H9 (cell line): ENCODE measurements around the gene CES2. TPM values are rescaled to one million over a fixed set of nuclear protein-coding genes. Genes with fewer than 3 reads are reported as not detected.

ENCODE experiments used
- DNase-seq: peaks from one replicate; pipeline ENCODE4 v3.0.0-alpha.2; 2017
- H2AFZ ChIP-seq: one replicate; pipeline ENCODE4 v1.6.1; 2013; ENCODE audit warnings: mild to moderate bottlenecking, low read length, control low read depth, moderate library complexity
- H2AK5ac ChIP-seq: 2 replicates; pipeline ENCODE4 v1.6.1; 2013; ENCODE audit warnings: low read length, control low read depth, mixed read lengths; ENCODE audit not compliant: insufficient read length
- H2BK120ac ChIP-seq: one replicate; pipeline ENCODE4 v1.6.1; 2013; ENCODE audit warnings: low read depth, mild to moderate bottlenecking, low read length, control low read depth, inconsistent platforms; ENCODE audit not compliant: poor library complexity, severe bottlenecking
- H2BK12ac ChIP-seq: 2 replicates; pipeline ENCODE4 v1.6.1; 2013; ENCODE audit warnings: low read length, control low read depth, mixed read lengths, low read depth; ENCODE audit not compliant: insufficient read length
- H2BK15ac ChIP-seq: 2 replicates; pipeline ENCODE4 v1.6.1; 2013; ENCODE audit warnings: low read depth, low read length, control low read depth
- H2BK20ac ChIP-seq: one replicate; pipeline ENCODE4 v1.6.1; 2013; ENCODE audit warnings: low read depth, mild to moderate bottlenecking, low read length, control low read depth, inconsistent platforms; ENCODE audit not compliant: poor library complexity, severe bottlenecking
- H2BK5ac ChIP-seq: 2 replicates; pipeline ENCODE4 v1.6.1; 2013; ENCODE audit warnings: low read length, control low read depth, mixed read lengths; ENCODE audit not compliant: insufficient read length
- H3K14ac ChIP-seq: 2 replicates; pipeline ENCODE4 v1.6.1; 2013; ENCODE audit warnings: low read length, control low read depth; ENCODE audit not compliant: insufficient read depth
- H3K18ac ChIP-seq: 2 replicates; pipeline ENCODE4 v1.6.1; 2013; ENCODE audit warnings: low read depth, mild to moderate bottlenecking, mixed read lengths, low read length, control low read depth; ENCODE audit not compliant: insufficient read length
- H3K23ac ChIP-seq: 2 replicates; pipeline ENCODE4 v1.6.1; 2013; ENCODE audit warnings: low read length, control low read depth, mixed read lengths, low read depth; ENCODE audit not compliant: insufficient read length
- H3K23me2 ChIP-seq: 2 replicates; pipeline ENCODE4 v1.6.1; 2013; ENCODE audit warnings: low read depth, mild to moderate bottlenecking, mixed read lengths, low read length, control low read depth; ENCODE audit not compliant: insufficient read length, poor library complexity, severe bottlenecking
- H3K27ac ChIP-seq: 2 replicates; pipeline ENCODE4 v1.5.1; 2013; ENCODE audit warnings: low read length, control low read depth, mixed read lengths, low read depth; ENCODE audit not compliant: insufficient read length
- H3K27me3 ChIP-seq: 2 replicates; pipeline ENCODE4 v1.6.1; 2013; ENCODE audit warnings: low read length, control low read depth, inconsistent platforms; ENCODE audit not compliant: insufficient read depth
- H3K4ac ChIP-seq: 2 replicates; pipeline ENCODE4 v1.6.1; 2013; ENCODE audit warnings: low read depth, mild to moderate bottlenecking, control low read depth, inconsistent platforms, low read length, moderate library complexity
- H3K4me1 ChIP-seq: 2 replicates; pipeline ENCODE4 v1.6.1; 2013; ENCODE audit warnings: low read length, control low read depth, inconsistent platforms; ENCODE audit not compliant: insufficient read depth
- H3K4me2 ChIP-seq: 2 replicates; pipeline ENCODE4 v1.6.1; 2013; ENCODE audit warnings: low read length, control low read depth, mixed read lengths; ENCODE audit not compliant: insufficient read length, insufficient read depth
- H3K56ac ChIP-seq: 2 replicates; pipeline ENCODE4 v1.6.1; 2013; ENCODE audit warnings: low read depth, mild to moderate bottlenecking, mixed read lengths, low read length, control low read depth; ENCODE audit not compliant: insufficient read length
- H3K79me1 ChIP-seq: 2 replicates; pipeline ENCODE4 v1.6.1; 2013; ENCODE audit warnings: low read depth, mild to moderate bottlenecking, moderate library complexity, low read length, control low read depth, inconsistent platforms; ENCODE audit not compliant: insufficient read depth, poor library complexity, severe bottlenecking
- H3K79me2 ChIP-seq: 2 replicates; pipeline ENCODE4 v1.6.1; 2013; ENCODE audit warnings: low read length, control low read depth, inconsistent platforms; ENCODE audit not compliant: insufficient read depth
- H3K9ac ChIP-seq: 2 replicates; pipeline ENCODE4 v1.6.1; 2013; ENCODE audit warnings: low read length, control low read depth, mixed read lengths; ENCODE audit not compliant: insufficient read length; ENCODE audit errors: extremely low read depth
- H3K9me3 ChIP-seq: one replicate; pipeline ENCODE4 v1.6.1; 2013; ENCODE audit warnings: low read depth, low read length, inconsistent platforms; ENCODE audit not compliant: control insufficient read depth
- H3T11ph ChIP-seq: one replicate; pipeline ENCODE4 v1.6.1; 2013; ENCODE audit warnings: mild to moderate bottlenecking, low read length, control low read depth, inconsistent platforms
- H4K20me1 ChIP-seq: one replicate; pipeline ENCODE4 v1.6.1; 2013; ENCODE audit not compliant: control insufficient read depth, insufficient read length, insufficient read depth
- H4K5ac ChIP-seq: 2 replicates; pipeline ENCODE4 v1.6.1; 2013; ENCODE audit warnings: low read depth, mild to moderate bottlenecking, mixed read lengths, low read length, control low read depth; ENCODE audit not compliant: insufficient read length
- H4K8ac ChIP-seq: replicated peaks from 2 replicates; pipeline ENCODE4 v1.6.1; 2013; ENCODE audit warnings: low read length, control low read depth, mixed read lengths, low read depth; ENCODE audit not compliant: insufficient read length
- H4K91ac ChIP-seq: 2 replicates; pipeline ENCODE4 v1.6.1; 2013; ENCODE audit warnings: low read depth, mild to moderate bottlenecking, moderate library complexity, mixed read lengths, low read length, control low read depth; ENCODE audit not compliant: insufficient read length
- H3K27ac Mint-ChIP-seq, 3 experiments: 2 replicates in 2 of 3; 3 replicates in 1 of 3; pipeline ENCODE4 v1.8.0; 2020 to 2021; ENCODE audit warnings: mixed read lengths in 3 of 3, mild to moderate bottlenecking in 1 of 3, moderate library complexity in 1 of 3
- H3K27me3 Mint-ChIP-seq: 2 replicates; pipeline ENCODE4 v1.8.0; 2021; ENCODE audit warnings: low read depth, mild to moderate bottlenecking, moderate library complexity, mixed read lengths
- H3K36me3 Mint-ChIP-seq, 3 experiments: 2 replicates in 2 of 3; 3 replicates in 1 of 3; pipeline ENCODE4 v1.8.0; 2020 to 2021; ENCODE audit warnings: low read depth in 3 of 3, mixed read lengths in 3 of 3; ENCODE audit not compliant: insufficient read depth in 1 of 3
- H3K4me1 Mint-ChIP-seq, 2 experiments: 2 replicates each; pipeline ENCODE4 v1.8.0; 2020; ENCODE audit warnings: mixed read lengths in 2 of 2
- H3K4me3 Mint-ChIP-seq, 2 experiments: 2 replicates in 1 of 2; 3 replicates in 1 of 2; pipeline ENCODE4 v1.8.0; 2020 to 2021; ENCODE audit warnings: mild to moderate bottlenecking in 2 of 2, mixed read lengths in 2 of 2, moderate library complexity in 1 of 2
- H3K9me3 Mint-ChIP-seq, 2 experiments: 2 replicates in 1 of 2; 3 replicates in 1 of 2; pipeline ENCODE4 v1.8.0; 2020; ENCODE audit warnings: mild to moderate bottlenecking in 2 of 2, mixed read lengths in 2 of 2, moderate library complexity in 1 of 2
- WGBS: extraction: QIAGEN DNeasy Blood & Tissue Kit; methylation state at CpG from one replicate; pipeline ENCODE4 v1.1.7; 2013; ENCODE audit warnings: missing lambda C conversion rate, low lambda C conversion rate, mixed read lengths; ENCODE audit not compliant: insufficient read length; ENCODE audit errors: extremely low coverage; 5-methylcytosine and 5-hydroxymethylcytosine counted together
- total RNA-seq: library from RNA; stranded (reverse); gene quantifications from 2 replicates; pipeline ENCODE4 v1.2.1, GENCODE V29; 2021
- TF ChIP-seq, protein P1 (sequence below): fragments of 200-600 bp; sonication (generic); conservative IDR thresholded peaks from 3 replicates; pipeline ENCODE4 v1.8.0; 2021; ENCODE audit warnings: antibody characterized with exemption, mild to moderate bottlenecking

CES2 gene
- total RNA-seq, 1 experiment from 2014 or later: 28.2 TPM

GRCh38 chr16:66898933-66899309 is 36.4 kb upstream of the CES2 start:
- no peak overlapping the region for H2BK20ac ChIP-seq
- no peak overlapping the region for H3K27ac ChIP-seq
- H3K27ac Mint-ChIP-seq: no peak overlapping the region; a peak in 1 of 7 replicates
- no peak overlapping the region for H3T11ph ChIP-seq
- no peak overlapping the region for H3K4ac ChIP-seq
- H3K23ac ChIP-seq: no peak overlapping the region
- DNase-seq: no peak
- no peak overlapping the region for H2BK12ac ChIP-seq
- no peaks in the 10 kb centered on the region for H3K36me3 Mint-ChIP-seq
- no peak overlapping the region for H4K8ac ChIP-seq
- H3K56ac ChIP-seq: no peak overlapping the region
- no peak overlapping the region for H3K18ac ChIP-seq
- H3K27me3 Mint-ChIP-seq: peaks cover 7% of the 10 kb centered on the region
- TF ChIP-seq, protein P1, sequence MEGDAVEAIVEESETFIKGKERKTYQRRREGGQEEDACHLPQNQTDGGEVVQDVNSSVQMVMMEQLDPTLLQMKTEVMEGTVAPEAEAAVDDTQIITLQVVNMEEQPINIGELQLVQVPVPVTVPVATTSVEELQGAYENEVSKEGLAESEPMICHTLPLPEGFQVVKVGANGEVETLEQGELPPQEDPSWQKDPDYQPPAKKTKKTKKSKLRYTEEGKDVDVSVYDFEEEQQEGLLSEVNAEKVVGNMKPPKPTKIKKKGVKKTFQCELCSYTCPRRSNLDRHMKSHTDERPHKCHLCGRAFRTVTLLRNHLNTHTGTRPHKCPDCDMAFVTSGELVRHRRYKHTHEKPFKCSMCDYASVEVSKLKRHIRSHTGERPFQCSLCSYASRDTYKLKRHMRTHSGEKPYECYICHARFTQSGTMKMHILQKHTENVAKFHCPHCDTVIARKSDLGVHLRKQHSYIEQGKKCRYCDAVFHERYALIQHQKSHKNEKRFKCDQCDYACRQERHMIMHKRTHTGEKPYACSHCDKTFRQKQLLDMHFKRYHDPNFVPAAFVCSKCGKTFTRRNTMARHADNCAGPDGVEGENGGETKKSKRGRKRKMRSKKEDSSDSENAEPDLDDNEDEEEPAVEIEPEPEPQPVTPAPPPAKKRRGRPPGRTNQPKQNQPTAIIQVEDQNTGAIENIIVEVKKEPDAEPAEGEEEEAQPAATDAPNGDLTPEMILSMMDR: no peak
- no peak overlapping the region for H3K4me3 Mint-ChIP-seq
- H3K23me2 ChIP-seq: no peaks in the 10 kb centered on the region
- H3K14ac ChIP-seq: no peak overlapping the region
- no peak overlapping the region for H3K9ac ChIP-seq
- peaks cover 4% of the 10 kb centered on the region for H4K20me1 ChIP-seq
- no peak overlapping the region for H2BK5ac ChIP-seq
- H4K5ac ChIP-seq: no peak overlapping the region
- H3K9me3 ChIP-seq: no peaks in the 10 kb centered on the region
- H2AFZ ChIP-seq: no peak overlapping the region
- WGBS: no CpG with 5 or more reads among the region's 2 CpGs
- H3K27me3 ChIP-seq: no peaks in the 10 kb centered on the region
- no peak overlapping the region for H2BK15ac ChIP-seq
- no peaks in the 10 kb centered on the region for H3K79me1 ChIP-seq
- H2BK120ac ChIP-seq: no peak overlapping the region
- H3K79me2 ChIP-seq: no peaks in the 10 kb centered on the region
- H2AK5ac ChIP-seq: no peak overlapping the region
- H3K4me2 ChIP-seq: no peak overlapping the region
- no peaks in the 10 kb centered on the region for H3K9me3 Mint-ChIP-seq
- H3K4me1 ChIP-seq: no peaks in the 10 kb centered on the region
- H4K91ac ChIP-seq: no peak overlapping the region
- H3K4me1 Mint-ChIP-seq: peaks cover 12 to 15% of the 10 kb centered on the region in 2 experiments
